ENCODE measurements around the gene KCNH6.

- TF ChIP-seq SETDB1 (IDR thresholded peaks at IDR 0.05; ENCODE audit: insufficient read length, low read length): no peak
- TF ChIP-seq HOXD13 (CRISPR knock-in tag; IDR thresholded peaks at IDR 0.05; ENCODE audit: borderline replicate concordance): no peak
- TF ChIP-seq CTCF (tag by site-specific recombination; IDR thresholded peaks at IDR 0.05): no peak
- TF ChIP-seq ZNF837 (tag by site-specific recombination; IDR thresholded peaks at IDR 0.05): no peak
Measured at GRCh38 chr17:63486317-63487013, 36.7 kb upstream of the KCNH6 start.
